SU-DHL-6 (cell line): ENCODE measurements around the gene STIM2.
A peak's percentile ranks its signal among the peaks of the same experiment; 100 is the strongest.

Experiments
- H2AFZ ChIP-seq: fragments of 200-600 bp; sonication (generic); 2 replicates; pipeline ENCODE4 v1.6.1; 2014; ENCODE audit warnings: low read depth, mild to moderate bottlenecking, moderate library complexity, mixed read lengths, antibody characterized with exemption, low read length; ENCODE audit not compliant: severe bottlenecking
- H3F3A ChIP-seq: fragments of 200-600 bp; shearing (Covaris generic); 2 replicates; pipeline ENCODE4 v1.6.0; 2016; ENCODE audit warnings: antibody characterized with exemption, mild to moderate bottlenecking; ENCODE audit not compliant: insufficient read depth
- H3K27ac ChIP-seq: fragments of 200-600 bp; sonication (generic); 2 replicates; pipeline ENCODE4 v1.5.1; 2016; ENCODE audit warnings: low read depth, mild to moderate bottlenecking, low read length, moderate library complexity, mixed read lengths
- H3K27me3 ChIP-seq: fragments of 200-600 bp; sonication (generic), shearing (Covaris generic); 2 replicates; pipeline ENCODE4 v1.6.0; 2014; ENCODE audit warnings: mild to moderate bottlenecking, low read length
- H3K36me3 ChIP-seq: fragments of 200-600 bp; sonication (generic); 2 replicates; pipeline ENCODE4 v1.6.1; 2014; ENCODE audit warnings: mild to moderate bottlenecking, low read length, mixed read lengths
- H3K4me2 ChIP-seq: fragments of 300-600, 200-600 bp; shearing (Covaris generic), sonication (generic); 2 replicates; pipeline ENCODE4 v1.6.0; 2014; ENCODE audit warnings: low read length, low read depth, mild to moderate bottlenecking; ENCODE audit not compliant: poor library complexity, severe bottlenecking
- H3K4me3 ChIP-seq: fragments of 200-600 bp; sonication (generic); 2 replicates; pipeline ENCODE4 v1.5.1; 2014; ENCODE audit warnings: antibody characterized with exemption, low read length, mild to moderate bottlenecking, mixed read lengths; ENCODE audit not compliant: insufficient read depth, poor library complexity, severe bottlenecking
- H3K79me2 ChIP-seq: fragments of 200-600 bp; sonication (generic); 2 replicates; pipeline ENCODE4 v1.6.1; 2014; ENCODE audit warnings: mild to moderate bottlenecking, low read length, moderate library complexity; ENCODE audit not compliant: insufficient read depth
- H3K9ac ChIP-seq: fragments of 200-600 bp; sonication (generic); 2 replicates; pipeline ENCODE4 v1.7.0; 2014; ENCODE audit warnings: mild to moderate bottlenecking, low read length
- H3K9me2 ChIP-seq: fragments of 200-600 bp; sonication (generic); replicated peaks from 2 replicates; pipeline ENCODE4 v1.6.1; 2014; ENCODE audit warnings: low read length; ENCODE audit not compliant: insufficient read depth
- H3K9me3 ChIP-seq: fragments of 200-600 bp; sonication (generic); 2 replicates; pipeline ENCODE4 v1.6.1; 2014; ENCODE audit warnings: low read length, mixed read lengths; ENCODE audit not compliant: insufficient read depth
- H4K20me1 ChIP-seq: fragments of 200-600 bp; sonication (generic); 2 replicates; pipeline ENCODE4 v1.6.1; 2014; ENCODE audit warnings: low read depth, mild to moderate bottlenecking, antibody characterized with exemption, low read length, moderate library complexity, mixed read lengths
- EZH2phosphoT487 ChIP-seq: fragments of 200-600 bp; sonication (generic), shearing (Covaris generic); conservative IDR thresholded peaks from 2 replicates; pipeline ENCODE4 v1.6.1; 2018; ENCODE audit warnings: mild to moderate bottlenecking, antibody characterized with exemption, low read length, moderate library complexity, mixed read lengths
- TF ChIP-seq, protein P1 (sequence below): fragments of 200-600 bp; sonication (generic); IDR thresholded peaks from one replicate; pipeline ENCODE4 v1.5.1; 2017; ENCODE audit warnings: antibody characterized with exemption, mild to moderate bottlenecking, low read length, moderate library complexity; ENCODE audit not compliant: insufficient read depth, poor library complexity, severe bottlenecking

The STIM2 gene

DNA sequence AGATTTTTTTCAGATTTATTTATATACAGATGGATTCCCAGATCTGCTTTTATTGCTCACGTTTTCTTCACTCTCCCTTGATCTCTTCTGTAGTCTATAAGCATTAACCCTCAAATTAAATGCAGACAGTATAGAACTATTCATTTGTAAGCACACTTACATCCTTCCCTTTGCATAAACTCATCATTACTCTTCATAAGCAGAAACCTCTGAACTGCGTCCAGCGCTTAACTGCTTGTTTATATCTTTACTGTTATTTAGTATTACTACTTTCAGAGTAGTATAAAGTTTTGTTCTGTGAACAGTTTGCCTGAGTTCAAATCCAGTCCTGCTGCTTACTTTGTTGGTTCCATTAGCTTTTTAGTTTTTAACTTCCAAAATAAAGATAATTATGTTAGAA is 132.9 kb downstream of the STIM2 start:
- H2AFZ ChIP-seq = no peak overlapping the region
- peak overlapping the region; percentile 42 for H3K4me3 ChIP-seq
- H3F3A ChIP-seq = peaks cover 50% of the 10 kb centered on the region
- no peak for TF ChIP-seq EZH2phosphoT487
- TF ChIP-seq, protein P1, sequence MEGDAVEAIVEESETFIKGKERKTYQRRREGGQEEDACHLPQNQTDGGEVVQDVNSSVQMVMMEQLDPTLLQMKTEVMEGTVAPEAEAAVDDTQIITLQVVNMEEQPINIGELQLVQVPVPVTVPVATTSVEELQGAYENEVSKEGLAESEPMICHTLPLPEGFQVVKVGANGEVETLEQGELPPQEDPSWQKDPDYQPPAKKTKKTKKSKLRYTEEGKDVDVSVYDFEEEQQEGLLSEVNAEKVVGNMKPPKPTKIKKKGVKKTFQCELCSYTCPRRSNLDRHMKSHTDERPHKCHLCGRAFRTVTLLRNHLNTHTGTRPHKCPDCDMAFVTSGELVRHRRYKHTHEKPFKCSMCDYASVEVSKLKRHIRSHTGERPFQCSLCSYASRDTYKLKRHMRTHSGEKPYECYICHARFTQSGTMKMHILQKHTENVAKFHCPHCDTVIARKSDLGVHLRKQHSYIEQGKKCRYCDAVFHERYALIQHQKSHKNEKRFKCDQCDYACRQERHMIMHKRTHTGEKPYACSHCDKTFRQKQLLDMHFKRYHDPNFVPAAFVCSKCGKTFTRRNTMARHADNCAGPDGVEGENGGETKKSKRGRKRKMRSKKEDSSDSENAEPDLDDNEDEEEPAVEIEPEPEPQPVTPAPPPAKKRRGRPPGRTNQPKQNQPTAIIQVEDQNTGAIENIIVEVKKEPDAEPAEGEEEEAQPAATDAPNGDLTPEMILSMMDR = no peak
- H3K27me3 ChIP-seq = no peaks in the 10 kb centered on the region
- no peaks in the 10 kb centered on the region for H3K9me2 ChIP-seq
- peaks cover 27% of the 10 kb centered on the region for H3K36me3 ChIP-seq
- H3K4me2 ChIP-seq = peak overlapping the region; percentile 92
- H3K9me3 ChIP-seq = no peaks in the 10 kb centered on the region
- H3K79me2 ChIP-seq = peaks cover 59% of the 10 kb centered on the region
- H3K27ac ChIP-seq = peak overlapping the region; percentile 97
- H4K20me1 ChIP-seq = no peaks in the 10 kb centered on the region
- peak overlapping the region; percentile 38 for H3K9ac ChIP-seq

DNA sequence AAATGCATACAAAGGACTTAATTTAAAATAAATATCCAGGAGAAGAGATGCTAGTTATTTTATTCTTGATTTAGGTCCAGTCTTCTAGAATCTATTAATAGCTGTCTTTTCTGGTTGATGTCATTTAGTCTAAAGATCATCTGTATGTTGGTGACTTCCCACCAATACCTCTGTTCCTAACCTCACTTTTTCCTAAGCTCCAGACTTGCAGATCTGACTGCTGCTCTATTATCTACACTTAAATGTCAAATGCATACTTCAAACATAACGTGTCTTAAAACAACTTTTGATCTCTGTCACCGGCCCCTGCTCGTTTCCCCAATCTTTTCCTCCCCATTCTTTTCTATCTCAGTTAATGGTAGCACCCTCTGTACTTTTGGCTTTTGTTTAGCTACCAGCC is 133.3 kb downstream of the STIM2 start:
- no peaks in the 10 kb centered on the region for H3K27me3 ChIP-seq
- peak overlapping the region; percentile 38; the same call in 1 of the 2 replicates for H3K9ac ChIP-seq
- no peaks in the 10 kb centered on the region for H3K9me2 ChIP-seq
- TF ChIP-seq, protein P1 = no peak
- no peak overlapping the region for H3K4me3 ChIP-seq
- H3K27ac ChIP-seq = peak overlapping the region; percentile 97
- H3K79me2 ChIP-seq = peaks cover 55% of the 10 kb centered on the region
- no peak overlapping the region for H2AFZ ChIP-seq
- H3K36me3 ChIP-seq = peaks cover 27% of the 10 kb centered on the region
- H3K4me2 ChIP-seq = peak overlapping the region; percentile 92
- peaks cover 50% of the 10 kb centered on the region for H3F3A ChIP-seq
- no peaks in the 10 kb centered on the region for H4K20me1 ChIP-seq
- H3K9me3 ChIP-seq = no peaks in the 10 kb centered on the region

DNA sequence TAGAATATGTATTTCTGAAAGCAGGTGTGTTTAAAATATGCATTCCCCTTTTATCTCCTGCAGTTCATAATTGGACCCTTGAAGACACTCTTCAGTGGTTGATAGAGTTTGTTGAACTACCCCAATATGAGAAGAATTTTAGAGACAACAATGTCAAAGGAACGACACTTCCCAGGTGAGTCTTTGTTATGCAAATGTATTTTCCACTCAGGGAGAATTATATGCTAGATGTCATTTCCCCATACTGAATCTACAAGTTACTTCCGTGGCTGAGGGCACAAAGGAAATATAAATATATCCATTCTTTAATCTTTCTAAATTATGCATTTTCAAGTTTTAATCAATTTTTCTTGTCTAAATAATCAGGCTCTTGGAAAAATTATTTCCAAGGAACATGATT is 134.7 kb downstream of the STIM2 start:
- peaks cover 55% of the 10 kb centered on the region for H3F3A ChIP-seq
- H3K9ac ChIP-seq = no peak overlapping the region
- no peaks in the 10 kb centered on the region for H3K27me3 ChIP-seq
- H3K9me2 ChIP-seq = no peaks in the 10 kb centered on the region
- H4K20me1 ChIP-seq = no peaks in the 10 kb centered on the region
- H2AFZ ChIP-seq = no peak overlapping the region
- peak overlapping the region; percentile 92 for H3K4me2 ChIP-seq
- H3K4me3 ChIP-seq = peak overlapping the region; percentile 20
- H3K27ac ChIP-seq = peak overlapping the region; percentile 97
- H3K36me3 ChIP-seq = peaks cover 22% of the 10 kb centered on the region
- H3K79me2 ChIP-seq = peaks cover 42% of the 10 kb centered on the region
- no peaks in the 10 kb centered on the region for H3K9me3 ChIP-seq
- TF ChIP-seq EZH2phosphoT487 = no peak
- TF ChIP-seq, protein P1 = no peak
